GM12878 (cell line): Measurements from ENCODE around the gene TDRD9.
"Not testable (repeated sequence)": the region's sequence is repeated elsewhere in the genome, so short reads cannot be mapped to it uniquely, and the experiment has no call there.

Experiments used
- CBX5 ChIP-seq: sonication (generic); IDR thresholded peaks from 2 replicates; pipeline ENCODE4 v1.6.1; 2016; ENCODE audit warnings: low read depth, moderate library complexity, mild to moderate bottlenecking, inconsistent platforms
- FOXK2 ChIP-seq: fragments of 450-650 bp; IDR thresholded peaks from 2 replicates; pipeline ENCODE4 v1.6.1; 2017; ENCODE audit warnings: mild to moderate bottlenecking, moderate library complexity
- FOXM1 ChIP-seq: IDR thresholded peaks from 2 replicates; pipeline ENCODE4 v1.6.1; 2012; ENCODE audit warnings: low read depth, mild to moderate bottlenecking, inconsistent platforms, low read length, moderate library complexity
- MXI1 ChIP-seq: fragments of 150-350 bp; IDR thresholded peaks from 2 replicates; pipeline ENCODE4 v1.6.1; 2011; ENCODE audit warnings: low read depth, mild to moderate bottlenecking, inconsistent platforms, low read length, improper control_type of control experiment
- RFX5 ChIP-seq: IDR thresholded peaks from 2 replicates; pipeline ENCODE4 v1.6.1; 2011; ENCODE audit warnings: low read depth, low read length, improper control_type of control experiment
- TCF7 ChIP-seq: IDR thresholded peaks from 2 replicates; pipeline ENCODE4 v1.6.1; 2014; ENCODE audit warnings: antibody characterized with exemption, borderline replicate concordance

DNA sequence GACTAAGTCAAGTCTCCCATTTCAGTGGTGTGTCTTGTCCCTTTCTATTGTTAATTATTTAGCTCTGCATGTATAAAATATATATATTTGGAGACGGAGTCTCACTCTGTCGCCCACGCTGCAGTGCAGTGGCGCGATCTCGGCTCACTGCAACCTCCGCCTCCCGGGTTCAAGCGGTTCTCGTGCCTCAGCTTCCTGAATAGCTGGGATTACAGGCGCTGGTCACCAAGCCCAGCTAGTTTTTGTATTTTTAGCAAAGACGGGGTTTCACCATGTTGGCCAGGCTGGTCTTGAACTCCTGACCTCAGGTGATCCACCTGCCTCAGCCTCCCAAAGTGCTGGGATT lies 6.4 kb upstream of the TDRD9 start:
- TF ChIP-seq FOXM1, CBX5, FOXK2, TCF7, MXI1, RFX5: not testable (repeated sequence)
